GM21723 (cell line): Measurements from ENCODE around the gene PACS1.
"Not testable (repeated sequence)": the region's sequence is repeated elsewhere in the genome, so short reads cannot be mapped to it uniquely, and the experiment has no call there.

Experiments
- ATAC-seq: cut with Tn5 transposase; IDR thresholded peaks from one replicate; pipeline ENCODE4 v1.9.1; 2021; ENCODE audit warnings: mild to moderate bottlenecking, moderate library complexity; ENCODE audit not compliant: unreplicated experiment

The PACS1 gene

GRCh38 chr11:66072518-66072917 is 2.4 kb downstream of the PACS1 start:
- no peak for ATAC-seq

- ATAC-seq: no peak
Measured at GRCh38 chr11:66073669-66074068, 3.6 kb downstream of the PACS1 start.

- ATAC-seq: no peak
Measured at GRCh38 chr11:66075273-66075672, 5.2 kb downstream of the PACS1 start.

- no peak for ATAC-seq
Measured at GRCh38 chr11:66076561-66076960, 6.5 kb downstream of the PACS1 start.

- no peak for ATAC-seq
Measured at GRCh38 chr11:66077927-66078326, 7.9 kb downstream of the PACS1 start.

GRCh38 chr11:66078949-66079348 is 8.9 kb downstream of the PACS1 start:
- ATAC-seq: not testable (repeated sequence)

- no peak for ATAC-seq
Measured at GRCh38 chr11:66080055-66080817, 10.2 kb downstream of the PACS1 start.

GRCh38 chr11:66081505-66081904 is 11.4 kb downstream of the PACS1 start:
- ATAC-seq: peak; percentile 63

- ATAC-seq: no peak
Measured at GRCh38 chr11:66082946-66083698, 13.1 kb downstream of the PACS1 start.

- ATAC-seq: no peak
Measured at GRCh38 chr11:66083767-66084166, 13.7 kb downstream of the PACS1 start.

- no peak for ATAC-seq
Measured at GRCh38 chr11:66084821-66085475, 14.9 kb downstream of the PACS1 start.

GRCh38 chr11:66087148-66087908 is 17.3 kb downstream of the PACS1 start:
- ATAC-seq: no peak

- no peak for ATAC-seq
Measured at GRCh38 chr11:66089067-66089466, 19.0 kb downstream of the PACS1 start.

- no peak for ATAC-seq
Measured at GRCh38 chr11:66090288-66090687, 20.2 kb downstream of the PACS1 start.

- not testable (repeated sequence) for ATAC-seq
Measured at GRCh38 chr11:66092125-66092524, 22.1 kb downstream of the PACS1 start.

GRCh38 chr11:66099746-66100145 is 29.7 kb downstream of the PACS1 start:
- ATAC-seq: not testable (repeated sequence)

GRCh38 chr11:66100272-66101065 is 30.4 kb downstream of the PACS1 start:
- peak; percentile 71 for ATAC-seq

- no peak for ATAC-seq
Measured at GRCh38 chr11:66101066-66101464, 31.0 kb downstream of the PACS1 start.

- no peak for ATAC-seq
Measured at GRCh38 chr11:66104057-66104638, 34.1 kb downstream of the PACS1 start.
